GM18519 (cell line): Measurements from ENCODE around the gene ITGA2.

Source experiments
- ATAC-seq: cut with Tn5 transposase; IDR thresholded peaks from one replicate; pipeline ENCODE4 v1.9.1; 2021; ENCODE audit warnings: mild to moderate bottlenecking, moderate library complexity; ENCODE audit not compliant: unreplicated experiment, low FRiP score

Gene ITGA2

DNA sequence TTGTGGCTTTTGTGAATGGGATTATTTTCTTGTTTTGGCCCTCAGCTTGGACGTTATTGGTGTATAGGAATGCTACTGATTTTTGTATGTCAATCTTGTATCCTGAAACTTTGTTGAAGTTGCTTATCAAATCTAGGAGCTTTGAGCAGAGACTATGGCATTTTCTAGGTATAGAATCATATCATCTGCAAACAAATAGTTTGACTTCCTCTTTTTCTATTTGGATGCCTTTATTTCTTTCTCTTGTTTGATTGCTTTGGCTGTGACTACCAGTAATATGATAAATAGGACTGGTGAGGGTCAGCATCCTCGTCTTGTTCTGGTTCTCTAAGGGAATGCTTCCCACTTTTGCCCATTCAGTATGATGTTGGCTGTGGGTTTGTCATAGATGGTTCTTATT, 24.7 kb downstream of the ITGA2 start:
- no peak for ATAC-seq

DNA sequence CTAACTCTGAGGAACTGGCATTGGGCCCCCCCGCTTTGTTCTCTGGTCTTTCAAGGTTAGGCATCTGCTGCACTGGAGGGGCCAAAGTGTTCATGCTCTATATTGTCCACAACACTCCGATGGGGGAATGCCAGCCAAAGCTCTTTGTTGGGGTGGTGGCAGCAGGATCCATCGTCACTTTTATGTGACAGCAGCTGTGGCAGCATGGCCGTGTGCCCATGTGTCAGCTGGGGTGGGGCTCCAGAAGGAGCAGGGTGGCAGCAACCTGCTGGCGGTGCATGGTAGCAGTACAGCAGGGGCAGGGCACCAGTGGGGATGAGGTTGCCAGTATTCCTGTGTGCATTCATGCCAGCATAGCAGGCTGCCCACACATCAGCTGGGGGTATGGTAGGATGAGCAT, 28.2 kb downstream of the ITGA2 start:
- ATAC-seq: no peak

- ATAC-seq: no peak
Observed at GRCh38 chr5:53017794-53018391, 28.7 kb downstream of the ITGA2 start.

GRCh38 chr5:53019320-53019719, 30.2 kb downstream of the ITGA2 start:
- no peak for ATAC-seq

- ATAC-seq: no peak
Observed at GRCh38 chr5:53022930-53023511, 33.9 kb downstream of the ITGA2 start.

DNA sequence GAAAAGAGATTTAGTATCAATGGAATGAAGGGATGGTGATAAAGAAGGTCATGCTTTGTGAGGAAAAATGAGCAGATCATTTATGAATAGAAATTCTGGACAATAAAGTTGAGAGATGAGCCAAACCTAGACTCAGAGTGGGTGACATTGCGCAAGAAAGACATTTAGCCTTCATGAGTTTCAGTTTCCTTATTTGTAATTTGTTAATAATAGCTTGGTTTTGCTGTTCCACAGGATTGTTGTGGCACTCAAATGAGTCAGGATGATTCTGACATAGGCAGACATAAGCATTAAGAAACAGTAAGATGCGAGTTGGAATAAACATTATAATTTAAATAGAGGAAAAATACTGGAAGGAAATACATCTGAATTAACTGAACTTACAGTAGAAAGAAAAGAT, 34.8 kb downstream of the ITGA2 start:
- ATAC-seq: peak; percentile 94

DNA sequence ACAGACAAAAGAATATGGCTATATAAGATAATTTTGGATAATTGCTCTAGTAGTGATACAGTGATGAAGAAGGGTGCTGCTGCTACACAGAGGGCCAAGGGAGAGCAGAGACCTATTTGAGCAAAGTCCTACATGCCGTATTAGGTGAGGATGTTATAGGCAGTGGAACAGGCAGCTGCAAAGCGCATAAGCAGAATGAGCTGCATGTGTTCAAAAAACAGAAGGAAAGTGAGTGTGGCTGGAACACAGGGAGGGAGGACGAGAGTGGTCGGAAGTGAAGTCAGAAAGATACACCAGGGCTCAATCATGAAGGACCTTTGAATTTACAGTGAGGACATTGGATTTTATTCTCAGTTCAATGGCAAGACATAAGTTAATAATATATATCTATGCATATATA, 35.4 kb downstream of the ITGA2 start:
- no peak for ATAC-seq

DNA sequence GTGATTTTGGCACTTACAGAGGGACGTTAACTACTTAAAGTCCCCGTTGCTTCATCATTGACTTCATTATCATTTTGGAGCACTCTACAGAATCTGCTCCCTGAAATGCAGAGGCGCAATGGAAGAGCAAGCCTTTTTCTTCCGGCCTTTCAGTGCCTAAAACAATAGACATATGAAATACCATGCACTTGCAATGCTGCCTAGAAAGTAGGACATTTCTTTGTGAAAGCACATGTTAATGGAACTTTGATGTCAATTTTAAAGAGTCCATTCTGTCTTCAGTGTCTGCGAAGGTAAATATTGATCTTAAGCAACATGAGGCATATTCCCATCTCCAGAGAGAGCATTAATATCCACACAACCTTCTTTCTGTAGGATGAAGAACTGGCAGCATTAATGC, 36.3 kb downstream of the ITGA2 start:
- ATAC-seq: no peak

GRCh38 chr5:53027913-53028312, 38.8 kb downstream of the ITGA2 start:
- ATAC-seq: no peak

DNA sequence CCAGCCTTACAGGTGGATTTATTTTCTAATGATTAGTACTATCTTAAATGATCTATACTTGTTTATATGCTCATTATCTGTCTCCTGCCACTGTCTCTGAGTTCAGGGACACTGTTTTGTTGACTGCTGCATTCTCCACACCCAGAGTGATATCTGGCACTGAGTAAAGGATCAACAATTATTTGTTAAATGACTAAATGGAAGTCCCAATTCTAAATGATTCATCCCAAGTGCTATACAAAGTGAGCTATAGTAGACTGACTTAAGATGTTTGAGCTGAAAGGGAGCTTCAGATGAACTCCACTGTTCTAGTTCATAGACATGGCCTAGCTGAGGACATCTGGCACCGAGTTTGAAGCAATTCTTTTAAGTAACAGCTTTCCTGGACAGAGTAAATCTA, 40.5 kb downstream of the ITGA2 start:
- ATAC-seq: no peak

GRCh38 chr5:53030893-53031292, 41.7 kb downstream of the ITGA2 start:
- ATAC-seq: no peak

DNA sequence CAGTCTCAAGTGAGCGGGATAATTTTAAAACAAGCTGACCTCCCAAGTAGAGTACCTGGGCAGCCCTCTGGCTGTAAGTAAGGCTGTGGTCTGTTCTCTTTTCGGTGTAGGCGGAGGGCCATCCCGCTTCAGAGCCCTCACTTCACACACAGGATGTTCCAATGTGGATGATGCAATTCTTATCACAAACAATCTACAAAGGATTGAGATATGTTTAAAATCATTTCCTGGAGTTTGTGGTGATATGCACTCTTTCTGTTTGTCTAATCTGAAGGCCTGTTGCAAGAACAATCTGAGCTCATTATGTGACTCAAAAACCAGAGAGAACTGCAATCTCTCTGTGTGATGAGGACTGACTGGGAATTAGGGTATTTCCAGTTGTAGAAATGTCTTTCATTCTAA, 42.5 kb downstream of the ITGA2 start:
- no peak for ATAC-seq

- no peak for ATAC-seq
Observed at GRCh38 chr5:53032188-53032587, 43.0 kb downstream of the ITGA2 start.

DNA sequence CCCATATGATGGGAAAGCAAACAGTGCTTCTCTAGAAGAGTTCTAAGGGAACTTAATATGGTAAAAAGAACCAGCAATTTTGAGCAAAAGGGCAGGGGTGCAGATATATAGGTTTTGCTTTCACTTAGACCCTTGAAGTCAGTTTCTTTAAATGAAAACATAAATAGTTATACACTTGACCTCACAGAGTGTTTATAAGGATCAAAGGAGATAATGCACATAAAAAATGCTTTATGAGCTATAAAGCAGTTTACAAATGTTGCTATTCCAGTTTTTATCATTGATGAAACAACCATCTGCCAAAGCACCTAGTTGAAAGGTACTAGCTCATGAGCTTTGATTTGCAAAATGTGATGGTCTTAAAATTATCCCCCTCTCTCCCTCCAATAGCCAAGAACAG, 45.7 kb downstream of the ITGA2 start:
- ATAC-seq: no peak

- no peak for ATAC-seq
Observed at GRCh38 chr5:53035868-53036381, 46.8 kb downstream of the ITGA2 start.

- ATAC-seq: no peak
Observed at GRCh38 chr5:53037141-53037859, 48.1 kb downstream of the ITGA2 start.

DNA sequence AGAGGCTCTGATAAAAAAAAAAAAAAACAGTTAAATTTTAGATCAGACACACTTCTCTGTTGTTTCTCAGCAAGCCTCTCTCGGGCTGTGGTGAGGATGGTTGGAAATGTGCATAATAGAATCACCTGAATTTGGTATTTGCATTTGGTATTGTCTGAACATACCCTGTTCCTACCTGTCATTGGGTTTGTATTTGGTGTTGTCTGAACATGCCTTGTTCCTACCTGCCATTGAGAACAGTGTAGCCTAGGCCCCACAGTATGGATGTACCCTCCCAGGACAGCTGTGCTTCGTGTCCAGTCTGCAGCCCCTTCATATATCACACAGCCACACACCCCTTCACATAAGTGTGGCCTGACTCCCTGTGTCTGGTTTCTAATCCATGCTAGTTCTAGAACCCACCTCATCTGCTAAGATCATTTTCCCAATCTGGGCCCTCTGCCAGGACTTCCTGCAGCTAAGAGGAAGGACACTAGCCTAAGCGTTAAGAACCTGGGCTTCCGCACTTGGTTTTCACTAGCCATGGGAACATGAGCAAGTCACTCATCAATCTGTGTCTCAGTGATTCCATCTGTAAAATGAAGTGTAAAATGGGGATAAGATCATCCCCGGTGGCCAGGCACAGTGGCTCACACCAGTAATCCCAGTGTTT, 49.2 kb downstream of the ITGA2 start:
- no peak for ATAC-seq

GRCh38 chr5:53039855-53040254, 50.7 kb downstream of the ITGA2 start:
- no peak for ATAC-seq

GRCh38 chr5:53041071-53041692, 52.0 kb downstream of the ITGA2 start:
- peak; percentile 99 for ATAC-seq

DNA sequence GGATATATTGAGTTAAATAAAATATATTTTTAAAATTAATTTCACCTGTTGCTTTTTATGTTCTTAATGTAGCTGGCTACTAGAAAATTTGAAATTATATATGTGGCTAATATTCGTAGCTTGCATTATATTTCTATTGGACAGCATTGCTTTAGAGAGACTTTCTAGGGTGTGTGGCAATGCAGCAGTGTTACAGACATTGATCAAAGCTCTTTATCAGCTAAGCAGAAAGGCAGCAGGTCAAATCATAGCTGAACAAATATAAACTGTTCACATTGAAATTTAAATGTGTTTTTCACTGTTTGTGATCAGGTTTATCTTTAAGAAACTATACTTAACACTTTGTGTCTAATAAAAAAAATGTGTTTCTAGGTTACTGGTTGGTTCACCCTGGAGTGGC, 52.6 kb downstream of the ITGA2 start:
- no peak for ATAC-seq

DNA sequence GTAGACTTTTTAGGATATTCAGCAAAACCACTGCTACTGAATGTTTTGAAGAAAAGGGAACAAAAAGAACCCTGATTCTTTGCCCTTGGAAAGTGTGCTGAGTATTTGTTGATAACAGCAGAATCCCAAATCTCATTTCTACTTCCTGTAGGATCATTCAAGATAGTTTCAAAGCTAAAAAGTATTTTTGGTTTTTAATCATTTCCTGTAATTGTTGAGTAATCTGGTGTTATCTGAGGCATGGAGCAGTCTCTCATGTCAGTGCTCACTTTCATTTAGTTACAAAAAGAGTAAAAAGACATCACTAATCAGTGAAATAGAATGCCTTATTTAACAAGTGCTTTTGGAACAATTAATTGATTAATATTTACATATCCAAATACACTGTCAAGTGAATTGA, 56.1 kb downstream of the ITGA2 start:
- ATAC-seq: no peak
